HepG2 (cell line): Measurements from ENCODE around the gene CA14. TPM values are rescaled to one million over a fixed set of nuclear protein-coding genes. Genes with fewer than 3 reads are reported as not detected.
A peak's percentile ranks its signal among the peaks of the same experiment; 100 is the strongest.

Source experiments
- AGO1 ChIP-seq: fragments of 200-400 bp; formaldehyde crosslinking; IDR thresholded peaks from 2 replicates; pipeline ENCODE4 v1.6.1; 2017; ENCODE audit warnings: mild to moderate bottlenecking, low read depth, low read length, moderate library complexity; ENCODE audit not compliant: poor library complexity, severe bottlenecking
- ATF7 ChIP-seq, 2 experiments: fragments of 450-650 bp in 1 of 2; sonication (generic) in 1 of 2; formaldehyde crosslinking in 1 of 2; IDR thresholded peaks; 2 replicates each; pipeline versions ENCODE4 v1.4.0 to v1.6.1; 2016 to 2020; ENCODE audit warnings: antibody characterized with exemption in 1 of 2, mild to moderate bottlenecking in 1 of 2, missing genetic modification reagents in 1 of 2
- BHLHE40 ChIP-seq: IDR thresholded peaks from 2 replicates; pipeline ENCODE4 v1.6.1; 2011; ENCODE audit warnings: low read length, improper control_type of control experiment
- CEBPB ChIP-seq: IDR thresholded peaks from 2 replicates; pipeline ENCODE4 v1.6.1; 2011; ENCODE audit warnings: low read depth, low read length, improper control_type of control experiment, borderline replicate concordance
- CENPX ChIP-seq: sonication (generic); formaldehyde crosslinking; IDR thresholded peaks from 2 replicates; pipeline ENCODE4 v1.9.0; 2021; ENCODE audit warnings: mild to moderate bottlenecking, missing genetic modification reagents, moderate library complexity
- ELF1 ChIP-seq: sonication (generic); formaldehyde crosslinking; IDR thresholded peaks from 2 replicates; pipeline ENCODE4 v1.4.0; 2020; ENCODE audit warnings: missing genetic modification reagents
- GFI1 ChIP-seq: sonication (generic); formaldehyde crosslinking; IDR thresholded peaks from 2 replicates; pipeline ENCODE4 v1.5.0; 2020; ENCODE audit warnings: missing genetic modification reagents, mild to moderate bottlenecking, borderline replicate concordance
- HMGA1 ChIP-seq: sonication (generic); formaldehyde crosslinking; conservative IDR thresholded peaks from 2 replicates; pipeline ENCODE4 v1.4.0; 2020; ENCODE audit warnings: missing genetic modification reagents
- KDM5B ChIP-seq: sonication (generic); formaldehyde crosslinking; IDR thresholded peaks from 2 replicates; pipeline ENCODE4 v1.4.0; 2020; ENCODE audit warnings: missing genetic modification reagents, mild to moderate bottlenecking, borderline replicate concordance
- MIER3 ChIP-seq: IDR thresholded peaks from 2 replicates; pipeline ENCODE4 v1.6.1; 2016; ENCODE audit warnings: missing compliant biosample characterization, borderline replicate concordance
- NFRKB ChIP-seq: fragments of 450-650 bp; IDR thresholded peaks from 2 replicates; pipeline ENCODE4 v1.6.1; 2017
- NR2C2 ChIP-seq: sonication (generic); formaldehyde crosslinking; IDR thresholded peaks from 2 replicates; pipeline ENCODE4 v1.4.0; 2020; ENCODE audit warnings: missing genetic modification reagents, mild to moderate bottlenecking, moderate library complexity, borderline replicate concordance
- PPARG ChIP-seq: conservative IDR thresholded peaks from 2 replicates; pipeline ENCODE4 v1.6.1; 2016; ENCODE audit warnings: missing biosample characterization, missing genetic modification reagents
- PRMT3 ChIP-seq: sonication (generic); formaldehyde crosslinking; IDR thresholded peaks from 2 replicates; pipeline ENCODE4 v1.8.1; 2022; ENCODE audit warnings: low read depth, mild to moderate bottlenecking, moderate library complexity, missing genetic modification reagents, borderline replicate concordance
- RARA ChIP-seq: IDR thresholded peaks from 2 replicates; pipeline ENCODE4 v1.6.1; 2016; ENCODE audit warnings: missing genetic modification reagents, missing compliant biosample characterization
- SOX13 ChIP-seq, 3 experiments: fragments of 450-650 bp in 1 of 3; sonication (generic) in 1 of 3; formaldehyde crosslinking in 1 of 3; IDR thresholded peaks in 2 of 3; conservative IDR thresholded peaks in 1 of 3; 2 replicates each; pipeline versions ENCODE4 v1.5.0 to v1.6.1; 2016 to 2020; ENCODE audit warnings: antibody characterized with exemption in 1 of 3, mild to moderate bottlenecking in 1 of 3, missing compliant biosample characterization in 1 of 3, missing genetic modification reagents in 1 of 3, moderate library complexity in 1 of 3
- ZFP41 ChIP-seq: sonication (generic); formaldehyde crosslinking; IDR thresholded peaks from 2 replicates; pipeline ENCODE4 v1.4.0; 2020; ENCODE audit warnings: mild to moderate bottlenecking, missing genetic modification reagents, borderline replicate concordance
- ZMAT3 ChIP-seq: sonication (generic); formaldehyde crosslinking; conservative IDR thresholded peaks from 2 replicates; pipeline ENCODE4 v1.7.0; 2021; ENCODE audit warnings: missing genetic modification reagents
- ZMYM2 ChIP-seq: sonication (generic); formaldehyde crosslinking; IDR thresholded peaks from 2 replicates; pipeline ENCODE4 v1.8.0; 2022; ENCODE audit warnings: mild to moderate bottlenecking, missing genetic modification reagents
- ZNF207 ChIP-seq: fragments of 450-650 bp; IDR thresholded peaks from 2 replicates; pipeline ENCODE4 v1.6.1; 2016; ENCODE audit warnings: antibody characterized with exemption, borderline replicate concordance
- ZNF329 ChIP-seq: sonication (generic); formaldehyde crosslinking; IDR thresholded peaks from 2 replicates; pipeline ENCODE4 v1.9.0; 2021; ENCODE audit warnings: low read depth, mild to moderate bottlenecking, missing genetic modification reagents
- ZNF382 ChIP-seq: sonication (generic); formaldehyde crosslinking; IDR thresholded peaks from 2 replicates; pipeline ENCODE4 v1.5.0; 2020; ENCODE audit warnings: missing genetic modification reagents, mild to moderate bottlenecking, borderline replicate concordance
- ZNF446 ChIP-seq: sonication (generic); formaldehyde crosslinking; IDR thresholded peaks from 2 replicates; pipeline ENCODE4 v1.5.0; 2020; ENCODE audit warnings: mild to moderate bottlenecking, missing genetic modification reagents
- ZNF451 ChIP-seq: sonication (generic); formaldehyde crosslinking; IDR thresholded peaks from 2 replicates; pipeline ENCODE4 v1.5.0; 2020; ENCODE audit warnings: mild to moderate bottlenecking, missing genetic modification reagents
- polyA plus RNA-seq, 8 experiments: library from polyadenylated mRNA; depleted of rRNA in 3 of 8; stranded (reverse) in 7 of 8; unstranded in 1 of 8; fragments of >200 nt; fragmentation: Illumina TruSeq in 4 of 8; extraction: Trizol in 4 of 8; gene quantifications; 2 replicates each; pipeline versions ENCODE4 v1.2.1 to v1.2.3, GENCODE V29; 2011 to 2016; ENCODE audit warnings: low read depth in 4 of 8, missing spikeins in 1 of 8, mixed read lengths in 1 of 8; ENCODE audit not compliant: insufficient read depth in 1 of 8
- total RNA-seq, 5 experiments: library from RNA; depleted of rRNA; stranded (reverse); fragments of >200 nt; fragmentation: Illumina TruSeq; extraction: Trizol; gene quantifications; 2 replicates each; pipeline ENCODE4 v1.2.3, GENCODE V29; 2016; ENCODE audit warnings: low read depth in 1 of 5
- TF ChIP-seq, protein P1 (sequence below): IDR thresholded peaks from 2 replicates; pipeline ENCODE4 v1.6.1; 2016; ENCODE audit warnings: low read depth
- TF ChIP-seq, protein P2 (sequence below): sonication (generic); formaldehyde crosslinking; IDR thresholded peaks from 2 replicates; pipeline ENCODE4 v1.4.0; 2020; ENCODE audit warnings: missing genetic modification reagents
- TF ChIP-seq, protein P3 (sequence below): sonication (generic); formaldehyde crosslinking; IDR thresholded peaks from 2 replicates; pipeline ENCODE4 v1.9.0; 2022; ENCODE audit warnings: missing genetic modification reagents, mild to moderate bottlenecking, borderline replicate concordance

CA14 gene
- total and polyA plus RNA-seq, 2 of the 13 experiments (the other 11 are each of a cell fraction or from before 2014, with no cell fraction given), result 2.4 to 8.5 TPM

DNA sequence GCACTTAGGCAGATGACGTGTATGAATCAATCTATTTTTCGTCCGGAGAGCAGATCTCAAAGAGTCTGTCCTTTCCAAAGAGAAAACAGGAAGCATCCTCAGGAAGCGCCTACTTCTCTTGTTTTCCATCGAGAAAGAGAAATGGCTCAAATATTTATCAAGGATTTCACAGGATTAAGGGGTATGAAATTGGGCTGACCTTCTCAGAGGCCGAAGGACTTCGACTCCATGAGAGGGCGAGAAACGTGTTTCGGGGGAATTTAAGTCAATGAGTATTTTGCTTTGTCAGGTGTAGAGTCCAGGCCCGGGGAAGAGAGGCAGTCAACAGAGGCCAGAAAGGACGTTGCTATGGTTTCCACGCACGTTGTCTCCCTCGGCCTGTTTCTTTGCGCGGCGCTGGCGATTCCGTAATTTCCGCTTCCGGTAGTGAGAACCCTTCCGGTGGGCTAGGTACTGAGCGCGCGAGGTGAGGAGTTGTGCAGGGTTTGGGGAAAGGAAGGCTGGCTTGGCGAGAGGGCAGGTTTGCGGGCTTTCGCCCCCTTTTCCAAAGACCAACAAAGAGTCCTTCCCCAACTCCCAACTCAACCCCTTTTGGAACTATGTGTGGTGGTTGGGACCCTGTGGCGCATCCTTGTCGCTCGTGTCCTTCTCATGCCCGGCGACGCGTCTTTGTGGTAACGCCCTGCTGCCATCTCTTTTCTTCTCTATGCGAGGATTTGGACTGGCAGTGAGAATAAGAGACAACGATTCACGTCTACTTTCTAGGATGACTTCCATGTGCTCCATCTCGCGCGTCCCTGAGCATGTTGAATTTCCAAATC lies 36.1 kb downstream of the CA14 start, which contains the start of gene MRPS21 (continued):
- no peak; the same call in 1 of the 2 replicates for TF ChIP-seq GFI1 (CRISPR knock-in tag)
- no peak for TF ChIP-seq HMGA1 (CRISPR knock-in tag)
- TF ChIP-seq ZNF382 (CRISPR knock-in tag), result no peak
- TF ChIP-seq CEBPB, result peak; percentile 56; the same call in 1 of the 2 replicates
- no peak for TF ChIP-seq PPARG (CRISPR knock-in tag)
- TF ChIP-seq, protein P1, sequence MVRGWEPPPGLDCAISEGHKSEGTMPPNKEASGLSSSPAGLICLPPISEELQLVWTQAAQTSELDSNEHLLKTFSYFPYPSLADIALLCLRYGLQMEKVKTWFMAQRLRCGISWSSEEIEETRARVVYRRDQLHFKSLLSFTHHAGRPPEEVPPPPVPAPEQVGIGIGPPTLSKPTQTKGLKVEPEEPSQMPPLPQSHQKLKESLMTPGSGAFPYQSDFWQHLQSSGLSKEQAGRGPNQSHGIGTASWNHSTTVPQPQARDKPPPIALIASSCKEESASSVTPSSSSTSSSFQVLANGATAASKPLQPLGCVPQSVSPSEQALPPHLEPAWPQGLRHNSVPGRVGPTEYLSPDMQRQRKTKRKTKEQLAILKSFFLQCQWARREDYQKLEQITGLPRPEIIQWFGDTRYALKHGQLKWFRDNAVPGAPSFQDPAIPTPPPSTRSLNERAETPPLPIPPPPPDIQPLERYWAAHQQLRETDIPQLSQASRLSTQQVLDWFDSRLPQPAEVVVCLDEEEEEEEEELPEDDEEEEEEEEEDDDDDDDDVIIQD (CRISPR knock-in tag), result 0 out of 2 replicates have a peak, but pooled peaks have one; percentile 9
- TF ChIP-seq, protein P2, sequence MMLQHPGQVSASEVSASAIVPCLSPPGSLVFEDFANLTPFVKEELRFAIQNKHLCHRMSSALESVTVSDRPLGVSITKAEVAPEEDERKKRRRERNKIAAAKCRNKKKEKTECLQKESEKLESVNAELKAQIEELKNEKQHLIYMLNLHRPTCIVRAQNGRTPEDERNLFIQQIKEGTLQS (CRISPR knock-in tag), result no peak
- no peak for TF ChIP-seq CENPX
- peak; percentile 89 for TF ChIP-seq NR2C2 (CRISPR knock-in tag)
- TF ChIP-seq, protein P3, sequence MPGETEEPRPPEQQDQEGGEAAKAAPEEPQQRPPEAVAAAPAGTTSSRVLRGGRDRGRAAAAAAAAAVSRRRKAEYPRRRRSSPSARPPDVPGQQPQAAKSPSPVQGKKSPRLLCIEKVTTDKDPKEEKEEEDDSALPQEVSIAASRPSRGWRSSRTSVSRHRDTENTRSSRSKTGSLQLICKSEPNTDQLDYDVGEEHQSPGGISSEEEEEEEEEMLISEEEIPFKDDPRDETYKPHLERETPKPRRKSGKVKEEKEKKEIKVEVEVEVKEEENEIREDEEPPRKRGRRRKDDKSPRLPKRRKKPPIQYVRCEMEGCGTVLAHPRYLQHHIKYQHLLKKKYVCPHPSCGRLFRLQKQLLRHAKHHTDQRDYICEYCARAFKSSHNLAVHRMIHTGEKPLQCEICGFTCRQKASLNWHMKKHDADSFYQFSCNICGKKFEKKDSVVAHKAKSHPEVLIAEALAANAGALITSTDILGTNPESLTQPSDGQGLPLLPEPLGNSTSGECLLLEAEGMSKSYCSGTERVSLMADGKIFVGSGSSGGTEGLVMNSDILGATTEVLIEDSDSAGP (CRISPR knock-in tag), result peak; percentile 72
- no peak for TF ChIP-seq ZFP41 (CRISPR knock-in tag)
- peak; percentile 44; the same call in 1 of the 2 replicates for TF ChIP-seq RARA (CRISPR knock-in tag)
- TF ChIP-seq ELF1 (CRISPR knock-in tag), result peak; percentile 86
- no peak for TF ChIP-seq ZNF451 (CRISPR knock-in tag)
- TF ChIP-seq SOX13 (IDR thresholded peaks at IDR 0.05), result no peak
- no peak for TF ChIP-seq SOX13 (CRISPR knock-in tag; conservative IDR thresholded peaks at IDR 0.05 in 1 of 2, IDR thresholded peaks at IDR 0.05 in 1 of 2)
- no peak; the same call in 1 of the 2 replicates for TF ChIP-seq PRMT3
- TF ChIP-seq AGO1, result no peak
- TF ChIP-seq NFRKB, result no peak
- TF ChIP-seq ZNF207, result no peak
- no peak for TF ChIP-seq BHLHE40
- TF ChIP-seq ZNF446 (CRISPR knock-in tag), result no peak
- TF ChIP-seq ATF7 (IDR thresholded peaks at IDR 0.05), result no peak
- peak; percentile 32; the same call in 1 of the 2 replicates for TF ChIP-seq ATF7 (CRISPR knock-in tag; IDR thresholded peaks at IDR 0.05)
- TF ChIP-seq KDM5B (CRISPR knock-in tag), result no peak; the same call in 1 of the 2 replicates
- TF ChIP-seq ZNF329, result no peak
- peak; percentile 66; the same call in 1 of the 2 replicates for TF ChIP-seq MIER3 (CRISPR knock-in tag)
- TF ChIP-seq ZMYM2 (CRISPR knock-in tag), result no peak
- 0 out of 2 replicates have a peak, but pooled peaks have one; percentile 76 for TF ChIP-seq ZMAT3 (CRISPR knock-in tag)
